ENCODE results near the gene ZFAND6.
"Not testable (repeated sequence)": the region's sequence is repeated elsewhere in the genome, so short reads cannot be mapped to it uniquely, and the experiment has no call there.

Gene ZFAND6

GRCh38 chr15:80019168-80019745 is 40.2 kb upstream of the ZFAND6 start:
- no peak for DNase-seq (ENCODE audit: extremely low read depth, low read depth)
- TF ChIP-seq, protein P1, sequence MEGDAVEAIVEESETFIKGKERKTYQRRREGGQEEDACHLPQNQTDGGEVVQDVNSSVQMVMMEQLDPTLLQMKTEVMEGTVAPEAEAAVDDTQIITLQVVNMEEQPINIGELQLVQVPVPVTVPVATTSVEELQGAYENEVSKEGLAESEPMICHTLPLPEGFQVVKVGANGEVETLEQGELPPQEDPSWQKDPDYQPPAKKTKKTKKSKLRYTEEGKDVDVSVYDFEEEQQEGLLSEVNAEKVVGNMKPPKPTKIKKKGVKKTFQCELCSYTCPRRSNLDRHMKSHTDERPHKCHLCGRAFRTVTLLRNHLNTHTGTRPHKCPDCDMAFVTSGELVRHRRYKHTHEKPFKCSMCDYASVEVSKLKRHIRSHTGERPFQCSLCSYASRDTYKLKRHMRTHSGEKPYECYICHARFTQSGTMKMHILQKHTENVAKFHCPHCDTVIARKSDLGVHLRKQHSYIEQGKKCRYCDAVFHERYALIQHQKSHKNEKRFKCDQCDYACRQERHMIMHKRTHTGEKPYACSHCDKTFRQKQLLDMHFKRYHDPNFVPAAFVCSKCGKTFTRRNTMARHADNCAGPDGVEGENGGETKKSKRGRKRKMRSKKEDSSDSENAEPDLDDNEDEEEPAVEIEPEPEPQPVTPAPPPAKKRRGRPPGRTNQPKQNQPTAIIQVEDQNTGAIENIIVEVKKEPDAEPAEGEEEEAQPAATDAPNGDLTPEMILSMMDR (IDR thresholded peaks at IDR 0.05; ENCODE audit: low read depth, low read length), result no peak

GRCh38 chr15:80020149-80020548 is 39.3 kb upstream of the ZFAND6 start:
- DNase-seq (ENCODE audit: extremely low read depth, low read depth), result not testable (repeated sequence)

DNA sequence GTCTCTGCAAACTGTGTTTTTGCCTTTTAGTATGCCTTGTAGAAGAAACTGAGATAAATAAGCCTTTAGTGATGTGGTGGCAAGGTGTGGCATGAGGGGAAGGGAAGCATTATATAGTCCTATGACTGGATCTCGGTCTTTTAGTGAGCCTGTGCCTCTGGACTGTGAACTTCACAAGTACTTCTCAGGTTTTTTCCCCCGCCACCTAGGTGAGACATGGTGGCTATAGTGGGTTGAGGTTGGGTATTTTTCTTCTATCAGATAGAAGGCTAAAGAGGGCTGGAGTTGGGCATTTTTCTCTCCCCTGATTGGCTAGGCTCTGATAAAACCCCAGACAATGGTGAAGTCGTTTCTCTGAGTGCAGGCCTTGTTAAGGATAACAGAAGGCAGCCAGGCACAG is 38.7 kb upstream of the ZFAND6 start:
- TF ChIP-seq, protein P1 (IDR thresholded peaks at IDR 0.05; ENCODE audit: low read depth, low read length), result no peak
- DNase-seq (ENCODE audit: extremely low read depth, low read depth), result no peak

DNA sequence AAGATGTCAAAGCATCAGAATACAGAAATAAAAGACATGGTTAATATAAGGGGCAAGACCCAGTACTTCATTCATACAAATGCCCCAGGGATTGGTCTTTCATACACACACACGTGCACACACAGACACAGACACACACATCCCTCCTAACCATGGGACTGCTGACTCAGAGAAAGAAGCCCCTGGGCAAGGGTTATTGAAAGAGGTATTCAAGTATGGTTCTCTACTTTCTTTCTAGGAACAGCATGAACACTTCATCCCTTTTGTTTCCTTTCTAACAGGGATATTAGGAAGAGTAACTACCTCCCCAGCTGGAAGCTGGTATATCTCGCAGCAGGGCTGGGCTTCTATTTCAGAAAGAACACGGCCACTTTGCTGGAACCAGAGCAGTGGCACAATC is 33.2 kb upstream of the ZFAND6 start:
- TF ChIP-seq, protein P1 (IDR thresholded peaks at IDR 0.05; ENCODE audit: low read depth, low read length), result no peak
- DNase-seq (ENCODE audit: extremely low read depth, low read depth), result no peak

GRCh38 chr15:80026754-80027153 is 32.7 kb upstream of the ZFAND6 start:
- no peak for DNase-seq (ENCODE audit: extremely low read depth, low read depth)
- TF ChIP-seq, protein P1 (IDR thresholded peaks at IDR 0.05; ENCODE audit: low read depth, low read length), result no peak

- TF ChIP-seq, protein P1 (IDR thresholded peaks at IDR 0.05; ENCODE audit: low read depth, low read length), result no peak
- no peak for DNase-seq (ENCODE audit: extremely low read depth, low read depth)
Measured at GRCh38 chr15:80028937-80029336, 30.5 kb upstream of the ZFAND6 start.

GRCh38 chr15:80031841-80032240 is 27.6 kb upstream of the ZFAND6 start:
- no peak for DNase-seq (ENCODE audit: extremely low read depth, low read depth)
- TF ChIP-seq, protein P1 (IDR thresholded peaks at IDR 0.05; ENCODE audit: low read depth, low read length), result no peak

DNA sequence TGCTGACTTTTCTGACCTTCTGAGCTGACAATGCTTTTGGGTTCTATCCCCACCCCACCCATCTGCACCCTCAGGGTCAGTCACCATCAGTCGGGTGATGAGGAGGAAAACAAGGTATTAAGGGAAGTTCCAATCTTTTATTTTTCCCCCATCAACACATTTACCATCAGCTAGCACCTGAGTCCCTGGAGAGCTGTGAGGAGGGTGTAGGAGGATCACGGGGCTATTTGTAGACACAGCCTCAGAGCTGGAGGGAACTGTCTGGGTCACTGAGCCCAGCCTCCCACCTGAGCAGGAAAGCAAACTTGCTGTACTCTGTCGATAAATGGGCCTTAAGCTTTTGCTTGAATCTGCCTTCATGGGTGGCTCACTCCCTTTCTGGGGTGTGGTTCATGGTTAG is 24.8 kb upstream of the ZFAND6 start:
- TF ChIP-seq, protein P1 (IDR thresholded peaks at IDR 0.05; ENCODE audit: low read depth, low read length), result no peak
- DNase-seq (ENCODE audit: extremely low read depth, low read depth), result no peak
